ENCODE results near the gene MAML3.

The MAML3 gene

DNA sequence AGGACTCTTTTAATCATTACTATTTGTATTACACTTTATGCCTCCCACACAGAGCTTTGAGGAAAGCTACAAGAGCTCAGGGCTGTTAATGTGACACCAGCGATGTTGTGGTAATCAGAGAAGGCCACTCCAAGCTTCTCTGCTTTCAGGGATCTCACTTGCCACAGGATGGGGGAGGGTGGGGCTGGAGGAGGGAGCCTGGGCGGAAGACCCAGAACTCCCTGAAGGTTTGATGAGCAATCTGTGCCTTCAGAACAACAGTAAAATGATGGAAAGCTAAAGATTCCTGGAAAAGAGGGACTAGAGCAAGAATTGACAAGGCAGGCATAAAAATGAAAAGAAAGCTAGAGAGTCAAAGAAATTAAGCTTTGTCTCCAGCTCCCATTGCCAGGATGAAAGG is 75.6 kb downstream of the MAML3 start:
- no peaks in the 10 kb centered on the region for H3K27me3 ChIP-seq (ENCODE audit: control insufficient read depth, insufficient read depth, low read length)
- TF ChIP-seq, protein P1, sequence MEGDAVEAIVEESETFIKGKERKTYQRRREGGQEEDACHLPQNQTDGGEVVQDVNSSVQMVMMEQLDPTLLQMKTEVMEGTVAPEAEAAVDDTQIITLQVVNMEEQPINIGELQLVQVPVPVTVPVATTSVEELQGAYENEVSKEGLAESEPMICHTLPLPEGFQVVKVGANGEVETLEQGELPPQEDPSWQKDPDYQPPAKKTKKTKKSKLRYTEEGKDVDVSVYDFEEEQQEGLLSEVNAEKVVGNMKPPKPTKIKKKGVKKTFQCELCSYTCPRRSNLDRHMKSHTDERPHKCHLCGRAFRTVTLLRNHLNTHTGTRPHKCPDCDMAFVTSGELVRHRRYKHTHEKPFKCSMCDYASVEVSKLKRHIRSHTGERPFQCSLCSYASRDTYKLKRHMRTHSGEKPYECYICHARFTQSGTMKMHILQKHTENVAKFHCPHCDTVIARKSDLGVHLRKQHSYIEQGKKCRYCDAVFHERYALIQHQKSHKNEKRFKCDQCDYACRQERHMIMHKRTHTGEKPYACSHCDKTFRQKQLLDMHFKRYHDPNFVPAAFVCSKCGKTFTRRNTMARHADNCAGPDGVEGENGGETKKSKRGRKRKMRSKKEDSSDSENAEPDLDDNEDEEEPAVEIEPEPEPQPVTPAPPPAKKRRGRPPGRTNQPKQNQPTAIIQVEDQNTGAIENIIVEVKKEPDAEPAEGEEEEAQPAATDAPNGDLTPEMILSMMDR (IDR thresholded peaks at IDR 0.05): no peak
- H3K79me2 ChIP-seq: no peaks in the 10 kb centered on the region
- H3K27ac ChIP-seq: peak overlapping the region; percentile 36
- H3K9ac ChIP-seq: no peak overlapping the region
- H3K36me3 ChIP-seq (ENCODE audit: control insufficient read depth, insufficient read depth, low read length): no peaks in the 10 kb centered on the region
- no peaks in the 10 kb centered on the region for H3K9me3 ChIP-seq (ENCODE audit: control insufficient read depth, low read length)
- peak overlapping the region; percentile 19 for H3K4me2 ChIP-seq (ENCODE audit: low read length)
- peak overlapping the region; percentile 55 for H2AFZ ChIP-seq
- H3K4me3 ChIP-seq (ENCODE audit: low read depth, low read length): no peak overlapping the region
- peaks cover 2% of the 10 kb centered on the region for H3K4me1 ChIP-seq

DNA sequence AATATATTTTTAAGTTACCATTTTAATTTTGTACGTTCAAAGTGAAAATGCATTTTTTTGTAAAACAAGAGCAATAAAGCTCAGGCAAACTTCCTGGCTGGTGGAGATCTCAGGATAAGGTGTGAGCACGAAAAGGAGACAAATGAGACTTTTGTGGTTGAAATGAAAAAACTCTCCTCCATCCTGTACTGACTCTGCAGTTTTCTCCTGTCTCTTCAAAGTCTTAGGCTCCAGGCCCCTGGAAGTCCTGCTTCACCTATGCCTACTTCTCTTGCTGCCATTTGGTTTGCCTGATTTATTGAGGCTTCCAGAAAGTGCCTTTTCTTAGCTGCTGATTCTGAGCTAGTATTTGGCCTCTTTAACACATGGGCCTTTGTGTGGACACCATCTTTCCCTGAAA is 77.7 kb downstream of the MAML3 start:
- Histone ChIP-seq H3K4me2 (ENCODE audit: low read length) (no peak overlapping the region), H3K36me3 (ENCODE audit: control insufficient read depth, insufficient read depth, low read length) (no peaks in the 10 kb centered on the region), H3K9me3 (ENCODE audit: control insufficient read depth, low read length) (no peaks in the 10 kb centered on the region), H3K27me3 (ENCODE audit: control insufficient read depth, insufficient read depth, low read length) (no peaks in the 10 kb centered on the region), H3K4me1 (peaks cover 2% of the 10 kb centered on the region), H3K4me3 (ENCODE audit: low read depth, low read length) (no peak overlapping the region), H2AFZ (no peak overlapping the region), H3K79me2 (no peaks in the 10 kb centered on the region), H3K9ac (no peak overlapping the region), H3K27ac (no peak overlapping the region)
- TF ChIP-seq, protein P1 (IDR thresholded peaks at IDR 0.05): no peak

DNA sequence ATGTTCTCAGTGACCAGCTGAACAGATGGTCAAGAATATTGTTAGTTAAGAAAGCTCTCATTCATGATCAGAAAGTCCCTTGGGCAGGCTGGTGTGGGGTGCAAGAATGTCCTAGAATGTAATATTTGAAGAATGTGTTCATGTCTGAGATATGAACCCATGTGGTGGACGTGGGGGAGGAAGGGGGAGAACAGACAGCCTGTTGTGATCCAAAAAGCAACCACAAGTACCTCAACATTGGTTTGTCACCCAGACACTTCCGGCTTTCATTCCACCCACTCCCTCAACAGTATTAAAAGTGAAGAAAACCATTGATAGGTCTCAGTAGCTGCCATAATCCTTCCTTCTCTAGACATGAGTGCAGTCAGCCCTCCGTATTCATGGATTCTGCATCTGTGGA is 82.2 kb downstream of the MAML3 start:
- Histone ChIP-seq H3K27me3 (ENCODE audit: control insufficient read depth, insufficient read depth, low read length) (no peaks in the 10 kb centered on the region), H3K36me3 (ENCODE audit: control insufficient read depth, insufficient read depth, low read length) (no peaks in the 10 kb centered on the region), H3K27ac (no peak overlapping the region), H3K9ac (no peak overlapping the region), H2AFZ (no peak overlapping the region), H3K79me2 (no peaks in the 10 kb centered on the region), H3K4me3 (ENCODE audit: low read depth, low read length) (no peak overlapping the region), H3K4me1 (no peaks in the 10 kb centered on the region), H3K4me2 (ENCODE audit: low read length) (no peak overlapping the region), H3K9me3 (ENCODE audit: control insufficient read depth, low read length) (no peaks in the 10 kb centered on the region)
- TF ChIP-seq, protein P1 (IDR thresholded peaks at IDR 0.05): no peak

DNA sequence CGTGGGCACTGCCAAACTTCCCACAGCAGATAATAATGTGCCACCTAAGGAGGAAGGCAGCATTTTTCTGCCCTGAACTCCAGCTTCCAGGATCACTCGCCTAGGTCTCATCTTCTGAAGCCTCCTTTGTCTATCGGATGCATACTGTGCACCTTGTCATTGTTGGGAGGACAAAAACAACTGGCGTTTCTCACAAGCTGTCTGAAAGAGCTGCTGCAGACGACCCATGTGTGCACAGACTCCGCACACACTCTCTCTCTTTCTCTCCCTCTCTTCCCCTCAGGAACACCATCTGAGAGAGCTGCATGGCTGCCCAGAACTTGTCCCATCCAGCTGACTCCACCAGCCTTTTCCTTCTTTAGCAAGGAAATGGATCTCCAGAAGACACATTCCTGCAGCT is 83.0 kb downstream of the MAML3 start:
- Histone ChIP-seq H3K9ac (no peak overlapping the region), H3K79me2 (no peaks in the 10 kb centered on the region), H3K36me3 (ENCODE audit: control insufficient read depth, insufficient read depth, low read length) (no peaks in the 10 kb centered on the region), H3K4me1 (no peaks in the 10 kb centered on the region), H3K27ac (no peak overlapping the region), H3K27me3 (ENCODE audit: control insufficient read depth, insufficient read depth, low read length) (no peaks in the 10 kb centered on the region), H3K4me3 (ENCODE audit: low read depth, low read length) (no peak overlapping the region), H3K9me3 (ENCODE audit: control insufficient read depth, low read length) (no peaks in the 10 kb centered on the region), H2AFZ (no peak overlapping the region), H3K4me2 (ENCODE audit: low read length) (no peak overlapping the region)
- TF ChIP-seq, protein P1 (IDR thresholded peaks at IDR 0.05): no peak

DNA sequence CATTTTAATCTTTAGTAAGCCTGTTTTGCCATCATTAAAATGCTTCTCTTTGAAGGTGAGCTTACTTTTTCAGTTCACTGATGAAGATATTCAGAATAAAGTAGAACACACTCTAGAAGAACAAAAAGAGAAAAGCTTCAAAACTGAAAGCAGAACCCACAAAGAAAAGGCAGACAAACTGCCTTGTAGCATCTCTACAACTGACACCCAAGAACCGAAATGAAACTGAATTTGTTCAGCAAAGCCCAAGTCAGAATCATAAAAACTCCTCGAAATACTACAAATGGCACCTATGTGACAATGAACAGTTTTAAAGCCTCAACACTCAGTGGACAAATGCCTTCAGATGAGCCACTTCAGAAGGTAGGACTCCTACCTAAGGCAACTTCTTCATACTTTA is 83.6 kb downstream of the MAML3 start:
- TF ChIP-seq, protein P1 (IDR thresholded peaks at IDR 0.05): no peak
- no peak overlapping the region for H3K4me2 ChIP-seq (ENCODE audit: low read length)
- no peak overlapping the region for H3K27ac ChIP-seq
- H2AFZ ChIP-seq: no peak overlapping the region
- no peaks in the 10 kb centered on the region for H3K36me3 ChIP-seq (ENCODE audit: control insufficient read depth, insufficient read depth, low read length)
- H3K4me1 ChIP-seq: no peaks in the 10 kb centered on the region
- H3K4me3 ChIP-seq (ENCODE audit: low read depth, low read length): no peak overlapping the region
- no peaks in the 10 kb centered on the region for H3K79me2 ChIP-seq
- H3K9me3 ChIP-seq (ENCODE audit: control insufficient read depth, low read length): no peaks in the 10 kb centered on the region
- H3K9ac ChIP-seq: no peak overlapping the region
- no peaks in the 10 kb centered on the region for H3K27me3 ChIP-seq (ENCODE audit: control insufficient read depth, insufficient read depth, low read length)
